ENCODE measurements around the gene IL17RD. TPM values are rescaled to one million over a fixed set of nuclear protein-coding genes. Genes with fewer than 3 reads are reported as not detected.

Gene IL17RD
- total and polyA plus RNA-seq, 2 of the 13 experiments (the other 11 are each of a cell fraction or from before 2014, with no cell fraction given): 0.28 to 0.31 TPM

DNA sequence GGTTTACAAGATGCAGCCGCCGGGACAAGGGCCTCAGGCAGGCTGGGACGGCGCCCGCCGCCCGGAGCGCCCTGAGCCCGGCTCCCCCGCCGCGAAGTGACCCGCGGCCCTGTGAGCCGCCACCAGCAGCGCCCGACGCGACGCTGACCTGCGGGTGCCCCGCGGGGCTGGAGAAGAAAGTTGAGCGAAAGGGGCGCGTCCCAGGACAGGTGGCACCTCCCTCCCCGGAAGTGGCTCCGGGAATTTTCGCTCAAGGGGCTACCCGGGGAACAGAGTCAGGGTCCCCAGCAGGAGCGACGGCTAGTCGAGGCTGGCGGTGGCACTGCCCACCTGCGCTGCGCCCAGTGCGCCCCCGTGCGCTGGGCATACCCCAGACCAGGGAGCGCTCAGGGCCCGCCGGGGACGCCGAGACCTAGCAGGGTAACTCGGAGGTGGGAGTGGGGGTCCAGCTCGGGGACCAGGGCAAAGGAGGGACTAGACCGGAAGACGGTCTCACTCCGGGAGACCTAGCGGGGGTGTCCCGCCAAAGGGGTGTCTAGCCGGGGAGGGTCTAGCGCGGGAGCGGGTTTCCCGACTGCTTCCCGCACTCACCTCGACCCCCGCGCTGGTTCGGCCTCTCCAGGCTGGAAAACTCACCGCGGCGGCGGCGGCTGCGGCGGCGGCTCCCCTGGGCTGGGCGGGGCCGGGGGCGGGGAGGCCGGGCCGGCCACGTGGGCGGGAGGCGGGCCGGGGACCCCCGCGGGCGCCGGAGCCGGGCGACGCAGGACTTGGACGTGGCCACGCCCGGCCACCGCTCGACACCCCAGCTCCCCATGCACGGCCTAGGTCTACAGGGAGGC is 86.3 kb downstream of the IL17RD start (continued):
- TF ChIP-seq, protein P1, sequence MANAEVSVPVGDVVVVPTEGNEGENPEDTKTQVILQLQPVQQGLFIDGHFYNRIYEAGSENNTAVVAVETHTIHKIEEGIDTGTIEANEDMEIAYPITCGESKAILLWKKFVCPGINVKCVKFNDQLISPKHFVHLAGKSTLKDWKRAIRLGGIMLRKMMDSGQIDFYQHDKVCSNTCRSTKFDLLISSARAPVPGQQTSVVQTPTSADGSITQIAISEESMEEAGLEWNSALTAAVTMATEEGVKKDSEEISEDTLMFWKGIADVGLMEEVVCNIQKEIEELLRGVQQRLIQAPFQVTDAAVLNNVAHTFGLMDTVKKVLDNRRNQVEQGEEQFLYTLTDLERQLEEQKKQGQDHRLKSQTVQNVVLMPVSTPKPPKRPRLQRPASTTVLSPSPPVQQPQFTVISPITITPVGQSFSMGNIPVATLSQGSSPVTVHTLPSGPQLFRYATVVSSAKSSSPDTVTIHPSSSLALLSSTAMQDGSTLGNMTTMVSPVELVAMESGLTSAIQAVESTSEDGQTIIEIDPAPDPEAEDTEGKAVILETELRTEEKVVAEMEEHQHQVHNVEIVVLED (CRISPR knock-in tag; IDR thresholded peaks at IDR 0.05; ENCODE audit: borderline replicate concordance): no peak
- TF ChIP-seq PCBP1 (IDR thresholded peaks at IDR 0.05; ENCODE audit: borderline replicate concordance, low read depth, low read length) (no peak), HNF4G (IDR thresholded peaks at IDR 0.05; ENCODE audit: borderline replicate concordance, low read depth, low read length) (no peak), HNF4G (CRISPR knock-in tag; IDR thresholded peaks at IDR 0.05; ENCODE audit: borderline replicate concordance, low read depth) (no peak), SOX6 (IDR thresholded peaks at IDR 0.05) (no peak), SOX6 (CRISPR knock-in tag; IDR thresholded peaks at IDR 0.05) (peak; percentile 30; the same call in 1 of the 2 replicates), FIP1L1 (IDR thresholded peaks at IDR 0.05; ENCODE audit: borderline replicate concordance, insufficient read depth, low read depth, low read length) (no peak), ZNF317 (CRISPR knock-in tag; IDR thresholded peaks at IDR 0.05) (peak; percentile 60; the same call in 1 of the 2 replicates), ZMYM4 (CRISPR knock-in tag; IDR thresholded peaks at IDR 0.05) (peak; percentile 41; the same call in 1 of the 2 replicates), ZNF329 (CRISPR knock-in tag; IDR thresholded peaks at IDR 0.05; ENCODE audit: low read depth) (0 out of 2 replicates have a peak, but pooled peaks have one; percentile 25), ZNF7 (CRISPR knock-in tag; IDR thresholded peaks at IDR 0.05) (no peak), ZNF850 (CRISPR knock-in tag; conservative IDR thresholded peaks at IDR 0.05) (no peak), TMF1 (CRISPR knock-in tag; IDR thresholded peaks at IDR 0.05; ENCODE audit: low read depth) (peak; percentile 76; the same call in 1 of the 2 replicates), ZNF484 (CRISPR knock-in tag; IDR thresholded peaks at IDR 0.05; ENCODE audit: borderline replicate concordance, low read depth) (no peak), ZNF225 (CRISPR knock-in tag; IDR thresholded peaks at IDR 0.05) (0 out of 2 replicates have a peak, but pooled peaks have one; percentile 9)
- TF ChIP-seq, protein P2, sequence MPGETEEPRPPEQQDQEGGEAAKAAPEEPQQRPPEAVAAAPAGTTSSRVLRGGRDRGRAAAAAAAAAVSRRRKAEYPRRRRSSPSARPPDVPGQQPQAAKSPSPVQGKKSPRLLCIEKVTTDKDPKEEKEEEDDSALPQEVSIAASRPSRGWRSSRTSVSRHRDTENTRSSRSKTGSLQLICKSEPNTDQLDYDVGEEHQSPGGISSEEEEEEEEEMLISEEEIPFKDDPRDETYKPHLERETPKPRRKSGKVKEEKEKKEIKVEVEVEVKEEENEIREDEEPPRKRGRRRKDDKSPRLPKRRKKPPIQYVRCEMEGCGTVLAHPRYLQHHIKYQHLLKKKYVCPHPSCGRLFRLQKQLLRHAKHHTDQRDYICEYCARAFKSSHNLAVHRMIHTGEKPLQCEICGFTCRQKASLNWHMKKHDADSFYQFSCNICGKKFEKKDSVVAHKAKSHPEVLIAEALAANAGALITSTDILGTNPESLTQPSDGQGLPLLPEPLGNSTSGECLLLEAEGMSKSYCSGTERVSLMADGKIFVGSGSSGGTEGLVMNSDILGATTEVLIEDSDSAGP (CRISPR knock-in tag; IDR thresholded peaks at IDR 0.05; ENCODE audit: borderline replicate concordance): peak; percentile 63; the same call in 1 of the 2 replicates
- TF ChIP-seq, protein P3, sequence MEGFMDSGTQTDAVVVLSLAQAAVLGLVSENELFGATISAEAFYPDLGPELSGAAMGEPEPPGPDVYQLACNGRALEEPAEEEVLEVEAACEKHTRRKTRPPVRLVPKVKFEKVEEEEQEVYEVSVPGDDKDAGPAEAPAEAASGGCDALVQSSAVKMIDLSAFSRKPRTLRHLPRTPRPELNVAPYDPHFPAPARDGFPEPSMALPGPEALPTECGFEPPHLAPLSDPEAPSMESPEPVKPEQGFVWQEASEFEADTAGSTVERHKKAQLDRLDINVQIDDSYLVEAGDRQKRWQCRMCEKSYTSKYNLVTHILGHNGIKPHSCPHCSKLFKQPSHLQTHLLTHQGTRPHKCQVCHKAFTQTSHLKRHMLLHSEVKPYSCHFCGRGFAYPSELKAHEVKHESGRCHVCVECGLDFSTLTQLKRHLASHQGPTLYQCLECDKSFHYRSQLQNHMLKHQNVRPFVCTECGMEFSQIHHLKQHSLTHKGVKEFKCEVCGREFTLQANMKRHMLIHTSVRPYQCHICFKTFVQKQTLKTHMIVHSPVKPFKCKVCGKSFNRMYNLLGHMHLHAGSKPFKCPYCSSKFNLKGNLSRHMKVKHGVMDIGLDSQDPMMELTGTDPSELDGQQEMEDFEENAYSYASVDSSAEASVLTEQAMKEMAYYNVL (CRISPR knock-in tag; IDR thresholded peaks at IDR 0.05; ENCODE audit: borderline replicate concordance): 0 out of 2 replicates have a peak, but pooled peaks have one; percentile 53
- TF ChIP-seq, protein P4, sequence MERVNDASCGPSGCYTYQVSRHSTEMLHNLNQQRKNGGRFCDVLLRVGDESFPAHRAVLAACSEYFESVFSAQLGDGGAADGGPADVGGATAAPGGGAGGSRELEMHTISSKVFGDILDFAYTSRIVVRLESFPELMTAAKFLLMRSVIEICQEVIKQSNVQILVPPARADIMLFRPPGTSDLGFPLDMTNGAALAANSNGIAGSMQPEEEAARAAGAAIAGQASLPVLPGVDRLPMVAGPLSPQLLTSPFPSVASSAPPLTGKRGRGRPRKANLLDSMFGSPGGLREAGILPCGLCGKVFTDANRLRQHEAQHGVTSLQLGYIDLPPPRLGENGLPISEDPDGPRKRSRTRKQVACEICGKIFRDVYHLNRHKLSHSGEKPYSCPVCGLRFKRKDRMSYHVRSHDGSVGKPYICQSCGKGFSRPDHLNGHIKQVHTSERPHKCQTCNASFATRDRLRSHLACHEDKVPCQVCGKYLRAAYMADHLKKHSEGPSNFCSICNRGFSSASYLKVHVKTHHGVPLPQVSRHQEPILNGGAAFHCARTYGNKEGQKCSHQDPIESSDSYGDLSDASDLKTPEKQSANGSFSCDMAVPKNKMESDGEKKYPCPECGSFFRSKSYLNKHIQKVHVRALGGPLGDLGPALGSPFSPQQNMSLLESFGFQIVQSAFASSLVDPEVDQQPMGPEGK (CRISPR knock-in tag; IDR thresholded peaks at IDR 0.05): peak; percentile 40

All from HepG2 (cell line).